SK-N-SH (cell line): Measurements from ENCODE around the gene HS6ST3. TPM values are rescaled to one million over a fixed set of nuclear protein-coding genes. Genes with fewer than 3 reads are reported as not detected.

Experiments
- CTCF ChIA-PET: fragments of 300-600, 350-600 bp; formaldehyde crosslinking; extraction: SDS; loops from one replicate; lab custom pipeline; 2021; lab: Yijun Ruan, JAX
- POLR2A ChIA-PET: fragments of 350-600 bp; sonication (Branson Sonifier 250); formaldehyde crosslinking; extraction: SDS; loops from one replicate; lab custom pipeline; 2020; ENCODE audit warnings: antibody characterized with exemption, inconsistent platforms; lab: Yijun Ruan, JAX
- DNase-seq: peaks from one replicate; pipeline ENCODE4 v3.0.0; 2012
- H2AFZ ChIP-seq: fragments of 200-600 bp; sonication (generic); 2 replicates; pipeline ENCODE4 v1.8.1; 2016; ENCODE audit warnings: antibody characterized with exemption, mild to moderate bottlenecking, low read depth
- H3F3A ChIP-seq: fragments of 200-600 bp; sonication (generic); replicated peaks from 2 replicates; pipeline ENCODE3; 2016; ENCODE audit warnings: antibody characterized with exemption, mild to moderate bottlenecking; ENCODE audit not compliant: insufficient read depth
- H3K27ac ChIP-seq, 2 experiments: fragments of 200-500 bp in 1 of 2; fragments of 200-600 bp in 1 of 2; sonication (Bioruptor generic) in 1 of 2; sonication (generic), shearing (Covaris generic) in 1 of 2; 2 replicates each; pipeline versions ENCODE4 v1.5.1 to v1.6.1; 2014 to 2016; ENCODE audit warnings: low read depth in 2 of 2, inconsistent platforms in 1 of 2, low read length in 1 of 2, mild to moderate bottlenecking in 1 of 2, mixed read lengths in 1 of 2
- H3K27me3 ChIP-seq: fragments of 200-600 bp; sonication (generic), shearing (Covaris generic); 2 replicates; pipeline ENCODE4 v1.6.1; 2016; ENCODE audit warnings: mixed run types; ENCODE audit not compliant: insufficient read depth
- H3K36me3 ChIP-seq, 2 experiments: fragments of 200-500 bp in 1 of 2; fragments of 200-600 bp in 1 of 2; sonication (Bioruptor generic) in 1 of 2; sonication (generic) in 1 of 2; replicated peaks in 1 of 2; 2 replicates each; pipeline versions ENCODE3 to v1.5.1; 2014 to 2016; ENCODE audit warnings: low read length in 1 of 2, mild to moderate bottlenecking in 1 of 2; ENCODE audit not compliant: insufficient read depth in 2 of 2, control insufficient read depth in 1 of 2
- H3K4me1 ChIP-seq, 2 experiments: fragments of 200-500 bp in 1 of 2; fragments of 200-600 bp in 1 of 2; sonication (Bioruptor generic) in 1 of 2; sonication (generic), shearing (Covaris generic) in 1 of 2; 2 replicates each; pipeline versions ENCODE4 v1.5.1 to v1.6.1; 2014 to 2016; ENCODE audit warnings: low read depth in 1 of 2, low read length in 1 of 2, mixed run types in 1 of 2; ENCODE audit not compliant: insufficient read depth in 2 of 2, control insufficient read depth in 1 of 2
- H3K4me2 ChIP-seq: fragments of 200-600 bp; sonication (generic), shearing (Covaris generic); 2 replicates; pipeline ENCODE4 v1.6.1; 2017; ENCODE audit warnings: mixed run types
- H3K4me3 ChIP-seq, 2 experiments: fragments of 200-500 bp in 1 of 2; fragments of 200-600 bp in 1 of 2; sonication (Bioruptor generic) in 1 of 2; sonication (generic), shearing (Covaris generic) in 1 of 2; 2 replicates each; pipeline versions ENCODE4 v1.5.1 to v1.8.1; 2014 to 2016; ENCODE audit warnings: low read depth in 2 of 2, inconsistent platforms in 1 of 2, low read length in 1 of 2, mild to moderate bottlenecking in 1 of 2, mixed read lengths in 1 of 2, moderate library complexity in 1 of 2
- H3K79me2 ChIP-seq: fragments of 200-600 bp; sonication (generic); 2 replicates; pipeline ENCODE4 v1.8.1; 2017; ENCODE audit warnings: mild to moderate bottlenecking; ENCODE audit not compliant: insufficient read depth
- H3K9ac ChIP-seq: fragments of 200-600 bp; sonication (generic); 2 replicates; pipeline ENCODE4 v1.6.1; 2017; ENCODE audit warnings: mixed run types
- H3K9me2 ChIP-seq: fragments of 200-600 bp; sonication (generic); 2 replicates; pipeline ENCODE4 v1.6.1; 2017; ENCODE audit warnings: mixed run types
- H3K9me3 ChIP-seq: fragments of 200-600 bp; sonication (generic); 2 replicates; pipeline ENCODE4 v1.6.1; 2017; ENCODE audit warnings: mixed run types, mild to moderate bottlenecking, moderate library complexity
- H4K20me1 ChIP-seq: fragments of 200-600 bp; sonication (generic); 2 replicates; pipeline ENCODE4 v1.6.1; 2017; ENCODE audit warnings: mild to moderate bottlenecking, mixed run types; ENCODE audit not compliant: insufficient read depth
- FOXM1 ChIP-seq: IDR thresholded peaks from 2 replicates; pipeline ENCODE4 v1.4.0; 2012; ENCODE audit warnings: low read depth, mild to moderate bottlenecking
- JUND ChIP-seq: IDR thresholded peaks from 2 replicates; pipeline ENCODE4 v1.4.0; 2012
- MAX ChIP-seq: IDR thresholded peaks from 2 replicates; pipeline ENCODE4 v1.4.0; 2012; ENCODE audit warnings: low read depth
- MEF2A ChIP-seq: IDR thresholded peaks from 2 replicates; pipeline ENCODE4 v1.4.0; 2012; ENCODE audit warnings: low read depth, borderline replicate concordance
- MXI1 ChIP-seq: IDR thresholded peaks from 2 replicates; pipeline ENCODE4 v1.6.1; 2012; ENCODE audit warnings: mild to moderate bottlenecking, low read depth, low read length, improper control_type of control experiment
- NFIC ChIP-seq: IDR thresholded peaks from 2 replicates; pipeline ENCODE4 v1.4.0; 2012; ENCODE audit warnings: borderline replicate concordance
- PBX3 ChIP-seq: IDR thresholded peaks from 2 replicates; pipeline ENCODE4; 2012
- POLR2AphosphoS5 ChIP-seq: IDR thresholded peaks from 2 replicates; pipeline ENCODE4 v1.6.1; 2012; ENCODE audit warnings: low read depth, low read length
- REST ChIP-seq: IDR thresholded peaks from 2 replicates; pipeline ENCODE4 v1.6.1; 2012; ENCODE audit warnings: mild to moderate bottlenecking, low read depth, low read length, moderate library complexity
- RXRA ChIP-seq: IDR thresholded peaks from 2 replicates; pipeline ENCODE4 v1.4.0; 2012; ENCODE audit warnings: low read depth, mild to moderate bottlenecking, borderline replicate concordance
- TAF1 ChIP-seq: IDR thresholded peaks from 2 replicates; pipeline ENCODE4 v1.6.1; 2012; ENCODE audit warnings: low read depth, mild to moderate bottlenecking, low read length, moderate library complexity, borderline replicate concordance
- USF2 ChIP-seq: fragments of 150-350 bp; IDR thresholded peaks from 2 replicates; pipeline ENCODE4 v1.6.1; 2017; ENCODE audit warnings: antibody characterized with exemption, low read length, low read depth, borderline replicate concordance
- WGBS: methylation state at CpG from one replicate; pipeline ENCODE4 v1.1.6; 2017; ENCODE audit warnings: low lambda C conversion rate; 5-methylcytosine and 5-hydroxymethylcytosine counted together
- polyA plus RNA-seq, 3 experiments: library from polyadenylated mRNA; depleted of rRNA; stranded (reverse); fragments of >200 nt; gene quantifications; 2 replicates each; pipeline ENCODE4 v1.2.3, GENCODE V29; 2012

HS6ST3 gene
- polyA plus RNA-seq, 1 of the 3 experiments (the other 2 are of a cell fraction): under 0.01 TPM

GRCh38 chr13:96214824-96215445 is 125.0 kb downstream of the HS6ST3 start:
- no peak for TF ChIP-seq NFIC
- no peak for TF ChIP-seq JUND
- TF ChIP-seq REST: no peak
- TF ChIP-seq MAX: no peak
- no peak for TF ChIP-seq FOXM1
- TF ChIP-seq POLR2AphosphoS5: no peak
- no peak for TF ChIP-seq PBX3
- no peak for TF ChIP-seq MXI1
- no peak for TF ChIP-seq TAF1
- no peak for TF ChIP-seq RXRA
- no peak for TF ChIP-seq MEF2A
- Histone ChIP-seq H3K4me3 (no peak overlapping the region), H3K79me2 (no peaks in the 10 kb centered on the region), H3F3A (no peaks in the 10 kb centered on the region), H3K9ac (no peak overlapping the region), H3K9me2 (no peaks in the 10 kb centered on the region), H4K20me1 (no peaks in the 10 kb centered on the region), H2AFZ (no peak overlapping the region), H3K36me3 (no peaks in the 10 kb centered on the region), H3K4me2 (no peak overlapping the region), H3K9me3 (no peaks in the 10 kb centered on the region), H3K27ac (no peak overlapping the region), H3K27me3 (no peaks in the 10 kb centered on the region), H3K4me1 (no peaks in the 10 kb centered on the region)
- CTCF ChIA-PET: interaction anchor here (1.4 kb wide), 1 partner anchor 602 kb away, joined by 3 read pairs; no protein-coding TSS in a partner anchor
- DNase-seq: no peak
- POLR2A ChIA-PET: no interaction called here
- WGBS: 25% methylated on average over 11 of the region's 11 CpGs

GRCh38 chr13:96216543-96216942 is 126.6 kb downstream of the HS6ST3 start:
- CTCF ChIA-PET: interaction anchor here (0.7 to 1.2 kb wide), 2 partner anchors 11 to 443 kb away, joined by 3 to 4 read pairs; no protein-coding TSS in a partner anchor
- no peak overlapping the region for H3K4me3 ChIP-seq
- DNase-seq: no peak
- H3F3A ChIP-seq: no peaks in the 10 kb centered on the region
- no peak overlapping the region for H2AFZ ChIP-seq
- H3K27me3 ChIP-seq: no peaks in the 10 kb centered on the region
- H3K9ac ChIP-seq: no peak overlapping the region
- H3K4me2 ChIP-seq: no peak overlapping the region
- WGBS: 68% methylated on average over 6 of the region's 6 CpGs
- POLR2A ChIA-PET: no interaction called here
- H3K36me3 ChIP-seq: no peaks in the 10 kb centered on the region
- H4K20me1 ChIP-seq: no peaks in the 10 kb centered on the region
- no peaks in the 10 kb centered on the region for H3K79me2 ChIP-seq
- TF ChIP-seq MXI1 (no peak), JUND (no peak), TAF1 (no peak), PBX3 (no peak), FOXM1 (no peak), USF2 (no peak), MAX (no peak)
- no peaks in the 10 kb centered on the region for H3K9me2 ChIP-seq
- H3K4me1 ChIP-seq: no peaks in the 10 kb centered on the region
- H3K9me3 ChIP-seq: no peaks in the 10 kb centered on the region
- H3K27ac ChIP-seq: no peak overlapping the region
